Measurements from ENCODE around the gene CP.
"Not testable (repeated sequence)": the region's sequence is repeated elsewhere in the genome, so short reads cannot be mapped to it uniquely, and the experiment has no call there.

Gene CP

GRCh38 chr3:149227591-149228268 is 6.1 kb upstream of the CP start:
- DNase-seq (ENCODE audit: low read depth) = no peak

GRCh38 chr3:149226776-149227175 is 5.1 kb upstream of the CP start:
- no peak for DNase-seq (ENCODE audit: low read depth)

GRCh38 chr3:149224736-149225594 is 3.3 kb upstream of the CP start:
- no peak for DNase-seq (ENCODE audit: low read depth)

- no peak for DNase-seq (ENCODE audit: low read depth)
Measured at GRCh38 chr3:149223461-149223820, 1.8 kb upstream of the CP start.

GRCh38 chr3:149219380-149220121 is 2.1 kb downstream of the CP start:
- not testable (repeated sequence) for DNase-seq (ENCODE audit: low read depth)

GRCh38 chr3:149217347-149217746 is 4.3 kb downstream of the CP start:
- no peak for DNase-seq (ENCODE audit: low read depth)

GRCh38 chr3:149216193-149216869 is 5.3 kb downstream of the CP start:
- DNase-seq (ENCODE audit: low read depth) = no peak

GRCh38 chr3:149215515-149215914 is 6.1 kb downstream of the CP start:
- no peak for DNase-seq (ENCODE audit: low read depth)

GRCh38 chr3:149214702-149215101 is 6.9 kb downstream of the CP start:
- DNase-seq (ENCODE audit: low read depth) = no peak

GRCh38 chr3:149212386-149212785 is 9.2 kb downstream of the CP start:
- DNase-seq (ENCODE audit: low read depth) = no peak

- no peak for DNase-seq (ENCODE audit: low read depth)
Measured at GRCh38 chr3:149209431-149209830, 12.2 kb downstream of the CP start.

GRCh38 chr3:149207475-149207874 is 14.2 kb downstream of the CP start:
- DNase-seq (ENCODE audit: low read depth) = no peak

- no peak for DNase-seq (ENCODE audit: low read depth)
Measured at GRCh38 chr3:149204390-149204991, 17.1 kb downstream of the CP start.

GRCh38 chr3:149203758-149204157 is 17.9 kb downstream of the CP start:
- no peak for DNase-seq (ENCODE audit: low read depth)

GRCh38 chr3:149199474-149199873 is 22.2 kb downstream of the CP start:
- DNase-seq (ENCODE audit: low read depth) = no peak

GRCh38 chr3:149198611-149199010 is 23.0 kb downstream of the CP start:
- DNase-seq (ENCODE audit: low read depth) = no peak

- no peak for DNase-seq (ENCODE audit: low read depth)
Measured at GRCh38 chr3:149197669-149198068, 24.0 kb downstream of the CP start.

- DNase-seq (ENCODE audit: low read depth) = not testable (repeated sequence)
Measured at GRCh38 chr3:149196805-149197592, 24.6 kb downstream of the CP start.

- no peak for DNase-seq (ENCODE audit: low read depth)
Measured at GRCh38 chr3:149195221-149195620, 26.4 kb downstream of the CP start.

GRCh38 chr3:149188494-149188893 is 33.1 kb downstream of the CP start:
- DNase-seq (ENCODE audit: low read depth) = no peak

GRCh38 chr3:149186721-149187120 is 34.9 kb downstream of the CP start:
- no peak for DNase-seq (ENCODE audit: low read depth)
